GM18907 (cell line): ENCODE measurements around the gene TMEM41A.
"Not testable (repeated sequence)": the region's sequence is repeated elsewhere in the genome, so short reads cannot be mapped to it uniquely, and the experiment has no call there.

Experiments
- ATAC-seq: cut with Tn5 transposase; IDR thresholded peaks from one replicate; pipeline ENCODE4 v1.9.1; 2021; ENCODE audit warnings: mild to moderate bottlenecking, moderate library complexity; ENCODE audit not compliant: unreplicated experiment

Gene TMEM41A

GRCh38 chr3:185489462-185489861, 9.4 kb downstream of the TMEM41A start:
- ATAC-seq = no peak

GRCh38 chr3:185488465-185488864, 10.4 kb downstream of the TMEM41A start:
- no peak for ATAC-seq

- ATAC-seq = no peak
Measured at GRCh38 chr3:185486394-185486793, 12.4 kb downstream of the TMEM41A start.

GRCh38 chr3:185484296-185484695, 14.5 kb downstream of the TMEM41A start:
- ATAC-seq = no peak

GRCh38 chr3:185479373-185479945, 19.4 kb downstream of the TMEM41A start:
- ATAC-seq = no peak

GRCh38 chr3:185477316-185477715, 21.5 kb downstream of the TMEM41A start:
- ATAC-seq = no peak

- ATAC-seq = not testable (repeated sequence)
Measured at GRCh38 chr3:185474922-185475321, 23.9 kb downstream of the TMEM41A start.

GRCh38 chr3:185473290-185473815, 25.5 kb downstream of the TMEM41A start:
- no peak for ATAC-seq

- no peak for ATAC-seq
Measured at GRCh38 chr3:185470323-185470722, 28.5 kb downstream of the TMEM41A start.

- ATAC-seq = no peak
Measured at GRCh38 chr3:185469542-185469941, 29.3 kb downstream of the TMEM41A start.

GRCh38 chr3:185466123-185466522, 32.7 kb downstream of the TMEM41A start:
- not testable (repeated sequence) for ATAC-seq

- no peak for ATAC-seq
Measured at GRCh38 chr3:185465471-185465870, 33.4 kb downstream of the TMEM41A start.

GRCh38 chr3:185460719-185461350, 38.0 kb downstream of the TMEM41A start:
- ATAC-seq = no peak

GRCh38 chr3:185460309-185460708, 38.5 kb downstream of the TMEM41A start:
- ATAC-seq = no peak

GRCh38 chr3:185457376-185457775, 41.5 kb downstream of the TMEM41A start:
- no peak for ATAC-seq

- ATAC-seq = not testable (repeated sequence)
Measured at GRCh38 chr3:185451432-185451831, 47.4 kb downstream of the TMEM41A start.

- no peak for ATAC-seq
Measured at GRCh38 chr3:185448107-185448506, 50.7 kb downstream of the TMEM41A start.

GRCh38 chr3:185444329-185444728, 54.5 kb downstream of the TMEM41A start:
- ATAC-seq = no peak

- no peak for ATAC-seq
Measured at GRCh38 chr3:185442031-185442430, 56.8 kb downstream of the TMEM41A start.

GRCh38 chr3:185439745-185440466, 58.9 kb downstream of the TMEM41A start:
- no peak for ATAC-seq
